ENCODE results near the gene FLAD1.
A peak's percentile ranks its signal among the peaks of the same experiment; 100 is the strongest.

GRCh38 chr1:154955718-154956543 lies 27.2 kb upstream of the FLAD1 start, which contains the start of gene PBXIP1:
- TF ChIP-seq MAX (IDR thresholded peaks at IDR 0.05) (no peak), CTCF (IDR thresholded peaks at IDR 0.05) (0 out of 3 replicates have a peak, but pooled peaks have one; percentile 29)
